Mucosa of stomach (tissue), 1 donor: Measurements from ENCODE around the gene SDHD.
"Not testable (repeated sequence)": the region's sequence is repeated elsewhere in the genome, so short reads cannot be mapped to it uniquely, and the experiment has no call there.

Experiments used
- H3K27me3 ChIP-seq: one replicate; pipeline ENCODE4 v1.7.0; 2013; ENCODE audit warnings: mild to moderate bottlenecking, low read length; ENCODE audit not compliant: control insufficient read depth, insufficient read depth
- H3K36me3 ChIP-seq: one replicate; pipeline ENCODE4 v1.7.0; 2013; ENCODE audit warnings: low read length; ENCODE audit not compliant: control insufficient read depth, insufficient read depth
- H3K4me1 ChIP-seq: one replicate; pipeline ENCODE4 v1.7.0; 2013; ENCODE audit warnings: mild to moderate bottlenecking, low read length; ENCODE audit not compliant: control insufficient read depth, insufficient read depth
- H3K4me3 ChIP-seq: one replicate; pipeline ENCODE4 v1.7.0; 2013; ENCODE audit warnings: low read length
- H3K9ac ChIP-seq: one replicate; pipeline ENCODE4 v1.7.0; 2013; ENCODE audit warnings: mild to moderate bottlenecking, low read length, moderate library complexity
- H3K9me3 ChIP-seq: one replicate; pipeline ENCODE4 v1.7.0; 2013; ENCODE audit warnings: mild to moderate bottlenecking, low read length, moderate library complexity; ENCODE audit not compliant: control insufficient read depth
- donor health status: Pancreatic carcinoma.

Gene SDHD

GRCh38 chr11:112062923-112063322, 23.8 kb upstream of the SDHD start:
- H3K27me3 ChIP-seq: no peaks in the 10 kb centered on the region
- H3K9ac ChIP-seq: no peak overlapping the region
- no peaks in the 10 kb centered on the region for H3K9me3 ChIP-seq
- no peaks in the 10 kb centered on the region for H3K4me1 ChIP-seq
- H3K4me3 ChIP-seq: no peak overlapping the region
- H3K36me3 ChIP-seq: no peaks in the 10 kb centered on the region

GRCh38 chr11:112073941-112074811, 12.5 kb upstream of the SDHD start, which contains the start of the genes NKAPD1 and PIH1D2:
TSS of gene NKAPD1 (plus strand) at chr11:112074299. CDS start at chr11:112075575, 1,276 bp downstream.
TSS of gene PIH1D2 (minus strand) at chr11:112074017. CDS start at chr11:112073174, 843 bp downstream.
- peaks cover 5% of the 10 kb centered on the region for H3K4me1 ChIP-seq
- peak within 1 kb of the TSS; percentile 89 for H3K4me3 ChIP-seq
- peaks cover 5% of the 10 kb centered on the region for H3K36me3 ChIP-seq
- no peaks in the 10 kb centered on the region for H3K27me3 ChIP-seq
- H3K9ac ChIP-seq: peak within 1 kb of the TSS; percentile 94
- H3K9me3 ChIP-seq: no peaks in the 10 kb centered on the region

DNA sequence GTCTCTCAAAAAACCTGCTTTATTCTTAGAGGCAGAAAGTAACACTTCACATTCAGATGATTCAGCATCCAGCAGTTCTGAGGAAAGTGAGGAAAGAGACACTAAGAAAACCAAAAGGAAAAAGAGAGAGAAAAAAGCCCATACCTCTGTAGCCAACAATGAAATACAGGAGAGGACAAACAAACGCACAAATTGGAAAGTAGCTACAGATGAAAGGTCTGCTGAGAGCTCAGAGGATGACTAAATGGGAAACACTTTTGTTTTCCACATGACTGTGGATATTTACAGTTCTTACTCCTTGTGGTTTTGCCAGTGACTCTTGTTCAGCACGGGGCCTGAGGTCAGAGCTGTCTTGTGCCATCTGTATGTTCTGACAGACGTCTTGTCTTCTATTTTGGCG, 3.9 kb upstream of the SDHD start:
- no peaks in the 10 kb centered on the region for H3K27me3 ChIP-seq
- H3K36me3 ChIP-seq: no peaks in the 10 kb centered on the region
- H3K4me1 ChIP-seq: peaks cover 6% of the 10 kb centered on the region
- no peaks in the 10 kb centered on the region for H3K9me3 ChIP-seq
- no peak overlapping the region for H3K4me3 ChIP-seq
- no peak overlapping the region for H3K9ac ChIP-seq

DNA sequence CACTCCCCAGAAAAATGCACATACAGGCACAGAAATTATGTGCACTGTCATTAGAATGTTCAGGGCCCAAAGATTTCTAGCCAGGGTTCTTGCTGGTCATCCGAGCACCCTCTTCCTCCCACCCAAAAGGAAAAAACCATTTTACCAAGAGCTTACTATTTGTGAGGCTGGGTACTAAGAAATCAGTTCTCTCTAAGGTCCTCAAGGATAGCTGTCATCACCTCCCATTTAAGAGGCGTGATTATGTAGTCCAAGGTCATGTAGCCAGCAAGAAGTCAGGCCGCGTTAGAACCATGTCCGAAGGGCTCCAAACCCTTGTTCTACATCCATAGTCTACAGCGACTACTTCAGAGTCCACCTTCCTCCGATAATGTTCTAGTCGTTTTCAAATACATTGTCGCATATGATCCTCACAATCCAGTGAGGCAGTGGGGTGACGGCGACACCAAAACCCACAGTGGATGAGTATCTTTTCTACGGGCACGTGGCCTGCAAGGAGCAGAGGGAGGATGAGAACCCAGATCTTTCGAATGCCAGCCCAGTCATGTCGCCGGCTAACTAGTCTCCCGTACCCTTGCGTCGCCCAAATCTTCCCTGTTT, 751 bp upstream of the SDHD start:
- Histone ChIP-seq H3K4me3 (peak overlapping the region; percentile 89), H3K4me1 (peaks cover 6% of the 10 kb centered on the region), H3K36me3 (peaks cover under 1% of the 10 kb centered on the region), H3K9me3 (no peaks in the 10 kb centered on the region), H3K27me3 (no peaks in the 10 kb centered on the region), H3K9ac (peak overlapping the region; percentile 93)

DNA sequence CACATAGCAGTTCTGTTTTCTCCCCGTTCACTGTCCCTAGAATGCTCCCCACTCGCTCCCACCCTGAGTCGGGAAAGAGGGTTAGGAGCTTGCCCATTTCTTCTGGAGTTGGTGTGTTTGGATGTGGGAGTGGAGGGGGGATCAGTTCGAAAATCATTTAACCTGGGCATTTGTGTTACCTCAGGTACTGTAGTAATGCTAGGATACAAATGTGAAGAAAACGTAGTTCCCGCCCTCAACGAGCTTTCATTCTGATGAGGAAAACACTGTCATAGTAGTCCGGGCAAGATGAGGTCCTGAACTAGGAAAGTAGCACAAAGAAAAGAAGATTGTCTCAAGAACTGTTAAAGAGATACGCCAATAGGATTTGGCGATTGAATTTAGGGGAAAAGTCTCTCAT, 539 bp downstream of the SDHD start:
- Histone ChIP-seq H3K4me1 (peaks cover 6% of the 10 kb centered on the region), H3K4me3 (peak overlapping the region; percentile 89), H3K9me3 (no peaks in the 10 kb centered on the region), H3K9ac (peak overlapping the region; percentile 93), H3K36me3 (peaks cover 7% of the 10 kb centered on the region), H3K27me3 (no peaks in the 10 kb centered on the region)

- H3K9me3 ChIP-seq, H3K9ac ChIP-seq, H3K4me3 ChIP-seq, H3K27me3 ChIP-seq, H3K36me3 ChIP-seq, H3K4me1 ChIP-seq: not testable (repeated sequence)
These were observed 8.6 kb downstream of the SDHD start for GRCh38 chr11:112095302-112095701.

DNA sequence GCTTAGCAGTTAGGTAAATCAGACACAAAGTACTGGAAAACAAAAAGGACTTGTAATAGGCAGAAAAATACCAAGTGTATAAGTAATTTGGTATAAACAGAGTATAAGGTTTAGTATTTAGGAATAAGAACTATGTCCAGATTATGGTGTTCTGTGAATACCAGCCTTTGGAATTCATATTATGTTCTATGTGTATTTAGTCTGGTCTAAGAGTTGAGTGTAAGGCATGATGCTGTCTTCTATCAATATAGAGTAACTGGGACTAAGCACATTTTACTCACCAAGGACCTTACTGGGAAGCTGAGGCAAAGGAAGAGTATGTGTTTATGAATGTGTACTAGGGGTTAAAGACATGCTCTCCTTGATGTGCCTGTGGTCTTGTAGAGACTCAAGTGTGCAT, 9.5 kb downstream of the SDHD start:
- Histone ChIP-seq H3K9me3 (no peaks in the 10 kb centered on the region), H3K9ac (no peak overlapping the region), H3K4me3 (no peak overlapping the region), H3K27me3 (no peaks in the 10 kb centered on the region), H3K4me1 (no peaks in the 10 kb centered on the region), H3K36me3 (peaks cover 4% of the 10 kb centered on the region)

- Histone ChIP-seq H3K27me3 (no peaks in the 10 kb centered on the region), H3K9me3 (no peaks in the 10 kb centered on the region), H3K4me3 (no peak overlapping the region), H3K4me1 (no peaks in the 10 kb centered on the region), H3K9ac (no peak overlapping the region), H3K36me3 (no peaks in the 10 kb centered on the region)
These were observed 11.3 kb downstream of the SDHD start for GRCh38 chr11:112097734-112098528.

DNA sequence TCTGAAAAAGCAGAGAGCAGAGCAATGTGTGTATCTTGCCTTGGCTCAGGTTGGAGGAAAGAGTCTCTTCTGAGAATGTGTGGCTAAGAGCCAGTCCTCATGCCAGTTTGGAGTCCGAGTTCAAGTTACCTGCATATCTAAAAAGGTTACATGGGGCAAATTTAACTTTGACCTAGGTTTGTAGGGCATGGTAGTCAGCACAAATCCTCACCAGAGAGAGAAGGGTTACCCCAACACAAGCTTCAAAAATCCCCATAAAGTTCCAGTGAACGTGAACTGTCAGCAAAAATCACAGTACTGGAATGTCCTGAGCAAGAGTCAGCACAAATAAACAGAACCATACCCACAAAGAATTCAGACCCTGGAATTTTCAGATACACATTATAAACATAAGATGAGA, 13.8 kb downstream of the SDHD start:
- no peaks in the 10 kb centered on the region for H3K4me1 ChIP-seq
- no peaks in the 10 kb centered on the region for H3K27me3 ChIP-seq
- H3K9ac ChIP-seq: no peak overlapping the region
- no peaks in the 10 kb centered on the region for H3K9me3 ChIP-seq
- H3K36me3 ChIP-seq: no peaks in the 10 kb centered on the region
- H3K4me3 ChIP-seq: no peak overlapping the region

DNA sequence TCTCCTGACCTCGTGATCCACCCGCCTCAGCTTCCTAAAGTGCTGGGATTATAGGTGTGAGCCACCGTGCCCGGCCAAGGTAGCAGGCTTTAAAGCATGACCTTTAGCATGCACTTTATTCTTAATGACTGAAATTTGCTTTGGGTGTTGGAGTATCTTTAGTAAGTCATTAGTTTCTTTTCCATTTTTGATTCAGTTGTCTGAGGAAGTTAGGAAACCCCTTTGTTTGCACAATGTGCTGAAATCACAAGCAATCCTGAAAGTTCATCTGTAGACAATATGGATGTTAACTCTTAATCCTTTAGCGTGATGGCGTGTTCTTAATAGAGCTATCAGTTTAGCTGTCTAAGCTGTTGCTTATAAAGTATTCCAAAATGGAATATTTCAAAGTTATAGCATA, 16.8 kb downstream of the SDHD start:
- Histone ChIP-seq H3K36me3 (no peaks in the 10 kb centered on the region), H3K9ac (no peak overlapping the region), H3K4me1 (no peaks in the 10 kb centered on the region), H3K9me3 (no peaks in the 10 kb centered on the region), H3K27me3 (no peaks in the 10 kb centered on the region), H3K4me3 (no peak overlapping the region)

DNA sequence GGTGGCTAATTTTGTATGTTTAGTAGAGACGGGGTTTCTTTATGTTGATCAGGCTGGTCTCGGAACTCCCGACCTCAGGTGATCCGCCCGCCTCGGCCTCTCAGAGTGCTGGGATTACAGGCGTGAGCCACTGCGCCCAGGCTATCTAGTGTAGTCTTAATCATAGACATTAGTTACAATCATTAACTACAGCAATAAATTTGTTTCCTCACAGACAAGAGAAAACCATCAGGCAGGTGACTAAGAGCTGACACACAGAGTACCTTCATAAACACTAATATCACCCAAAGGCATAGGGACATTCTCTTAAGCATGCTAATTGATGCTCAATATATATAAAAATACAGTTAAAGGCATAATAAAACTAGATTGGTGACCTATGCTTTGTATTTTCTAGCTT, 19.4 kb downstream of the SDHD start:
- H3K9me3 ChIP-seq: no peaks in the 10 kb centered on the region
- H3K27me3 ChIP-seq: no peaks in the 10 kb centered on the region

More for the DNA sequence above, 19.4 kb downstream of the SDHD start:
- H3K4me1 ChIP-seq: no peaks in the 10 kb centered on the region
- H3K36me3 ChIP-seq: no peaks in the 10 kb centered on the region
- H3K9ac ChIP-seq: no peak overlapping the region
- H3K4me3 ChIP-seq: no peak overlapping the region
